Measurements from ENCODE around the gene PQBP1. TPM values are rescaled to one million over a fixed set of nuclear protein-coding genes. Genes with fewer than 3 reads are reported as not detected.

Gene PQBP1
- polyA plus RNA-seq, 2 of the 4 experiments (the other 2 are of a cell fraction): 125 to 158 TPM

DNA sequence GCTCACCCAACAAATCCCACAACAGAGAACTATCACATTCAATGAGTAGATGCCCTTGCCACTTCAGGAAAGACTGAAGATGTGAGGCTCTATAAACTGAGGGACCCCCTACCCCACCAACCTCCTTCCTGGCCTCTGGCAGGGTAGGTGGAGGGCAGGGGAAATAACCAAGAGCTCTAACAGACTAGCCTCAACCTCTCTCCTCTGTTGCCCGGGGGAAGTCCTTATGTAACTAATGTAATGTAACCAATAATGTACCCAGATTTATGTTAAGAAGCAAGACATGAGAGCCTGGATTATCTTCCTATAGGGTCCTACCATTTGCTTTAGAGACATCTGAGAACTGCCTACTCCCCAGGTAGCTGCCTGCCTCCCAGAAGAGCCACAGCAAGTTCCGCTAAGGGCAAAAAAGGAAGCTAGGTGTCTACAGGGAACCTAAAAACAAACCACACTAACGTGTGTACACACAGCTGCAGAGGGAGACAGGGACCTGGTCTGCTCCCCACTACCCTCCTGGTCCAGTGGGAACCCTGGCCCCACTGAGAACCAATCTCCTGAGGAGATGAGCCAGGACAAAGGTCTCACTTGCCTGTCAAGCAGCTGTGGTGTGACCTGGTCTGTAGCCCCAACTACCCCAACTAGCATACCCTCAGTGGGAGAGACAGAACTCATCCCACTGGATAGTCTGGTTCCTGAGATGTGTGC is 41.9 kb downstream of the PQBP1 start:
- WGBS (ENCODE audit: missing lambda C conversion rate): 82% methylated on average over 3 of the region's 3 CpGs
- H3K4me3 ChIP-seq: no peak overlapping the region
- no peak for FAIRE-seq
- H3K9me3 ChIP-seq: no peaks in the 10 kb centered on the region
- H3K4me2 ChIP-seq: no peak overlapping the region
- ChIA-PET CTCF (interaction anchor here (2.7 kb wide), 1 partner anchor 9 kb away, joined by 11 read pairs; no protein-coding TSS in a partner anchor), POLR2A (no interaction called here)
- H3K4me1 ChIP-seq: no peaks in the 10 kb centered on the region
- DNase-seq (ENCODE audit: low read depth in 1 of 2, low spot score in 1 of 2): no peak
- no peak overlapping the region for H3K27ac ChIP-seq
- no peak for TF ChIP-seq CHD2 (IDR thresholded peaks at IDR 0.05; ENCODE audit: low read length, partially characterized antibody)
- no peak for TF ChIP-seq USF2 (IDR thresholded peaks at IDR 0.05)
- TF ChIP-seq ZSCAN20 (CRISPR knock-in tag; IDR thresholded peaks at IDR 0.05): no peak
- no peak for TF ChIP-seq HOXA7 (CRISPR knock-in tag; IDR thresholded peaks at IDR 0.05)
- no peak for TF ChIP-seq EHMT2 (IDR thresholded peaks at IDR 0.05; ENCODE audit: low read depth)
- TF ChIP-seq HDAC2 (IDR thresholded peaks at IDR 0.05): no peak
- ATAC-seq: no peak

DNA sequence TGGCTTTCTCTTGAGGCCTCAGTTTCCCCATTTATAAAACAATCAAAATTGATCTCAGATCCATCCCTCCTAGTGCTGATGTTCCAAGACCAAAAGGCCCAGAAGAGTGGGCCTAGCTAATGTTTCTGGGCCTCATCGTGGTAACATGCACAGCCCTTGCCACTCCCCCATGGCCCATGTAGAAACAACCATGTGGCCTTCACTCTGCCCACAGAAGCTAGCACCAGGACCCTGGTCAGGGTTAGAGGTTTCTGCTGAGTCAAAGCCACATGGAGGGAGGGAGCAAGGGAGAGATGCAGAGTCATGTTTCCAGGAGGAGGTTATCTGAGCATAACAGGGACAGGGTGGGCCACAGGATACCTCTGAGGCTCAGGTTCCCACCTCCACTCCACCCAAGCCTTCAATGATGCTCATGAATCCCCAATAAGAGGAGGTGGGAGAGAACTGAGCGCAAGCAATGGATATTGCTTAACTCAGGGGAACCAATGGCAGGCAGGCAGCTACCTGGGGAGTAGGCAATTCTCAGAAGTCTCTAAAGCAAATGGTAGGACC is 42.8 kb downstream of the PQBP1 start:
- 91% methylated on average over 2 of the region's 2 CpGs for WGBS (ENCODE audit: missing lambda C conversion rate)

DNA sequence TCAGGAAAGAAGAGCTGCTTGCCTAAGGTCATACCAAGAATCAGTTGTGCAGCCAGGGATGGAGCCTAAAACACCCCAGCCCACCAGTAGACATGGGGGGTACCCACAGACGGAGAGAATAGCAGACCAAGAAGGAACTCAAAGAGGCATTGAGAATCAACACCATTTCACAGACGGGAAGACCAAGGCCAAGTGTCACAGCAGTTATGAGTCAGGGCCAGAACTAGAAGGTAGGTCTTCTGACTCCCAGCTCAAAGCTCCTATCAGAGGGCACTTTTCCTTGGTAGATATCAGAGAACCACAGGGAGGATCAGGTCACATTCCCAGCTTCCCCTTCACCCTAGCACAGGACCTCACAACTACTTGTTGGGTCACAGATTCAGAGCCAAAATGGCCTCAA is 45.2 kb downstream of the PQBP1 start:
- Histone ChIP-seq H3K4me3 (no peak overlapping the region), H3K4me2 (no peak overlapping the region), H3K9me3 (no peaks in the 10 kb centered on the region), H3K4me1 (no peaks in the 10 kb centered on the region), H3K27ac (no peak overlapping the region)
- no peak for FAIRE-seq
- no peak for ATAC-seq
- TF ChIP-seq FOSB (CRISPR knock-in tag; IDR thresholded peaks at IDR 0.05) (no peak), HDAC2 (IDR thresholded peaks at IDR 0.05) (no peak), CEBPB (IDR thresholded peaks at IDR 0.05) (no peak), POLR2AphosphoS2 (conservative IDR thresholded peaks at IDR 0.05; ENCODE audit: low read length) (no peak)
- TF ChIP-seq, protein P1, sequence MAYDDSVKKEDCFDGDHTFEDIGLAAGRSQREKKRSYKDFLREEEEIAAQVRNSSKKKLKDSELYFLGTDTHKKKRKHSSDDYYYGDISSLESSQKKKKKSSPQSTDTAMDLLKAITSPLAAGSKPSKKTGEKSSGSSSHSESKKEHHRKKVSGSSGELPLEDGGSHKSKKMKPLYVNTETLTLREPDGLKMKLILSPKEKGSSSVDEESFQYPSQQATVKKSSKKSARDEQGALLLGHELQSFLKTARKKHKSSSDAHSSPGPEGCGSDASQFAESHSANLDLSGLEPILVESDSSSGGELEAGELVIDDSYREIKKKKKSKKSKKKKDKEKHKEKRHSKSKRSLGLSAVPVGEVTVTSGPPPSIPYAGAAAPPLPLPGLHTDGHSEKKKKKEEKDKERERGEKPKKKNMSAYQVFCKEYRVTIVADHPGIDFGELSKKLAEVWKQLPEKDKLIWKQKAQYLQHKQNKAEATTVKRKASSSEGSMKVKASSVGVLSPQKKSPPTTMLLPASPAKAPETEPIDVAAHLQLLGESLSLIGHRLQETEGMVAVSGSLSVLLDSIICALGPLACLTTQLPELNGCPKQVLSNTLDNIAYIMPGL (CRISPR knock-in tag; IDR thresholded peaks at IDR 0.05; ENCODE audit: borderline replicate concordance): no peak
- DNase-seq (ENCODE audit: low read depth in 1 of 2, low spot score in 1 of 2): no peak
- 85% methylated on average over 2 of the region's 2 CpGs for WGBS (ENCODE audit: missing lambda C conversion rate)
- ChIA-PET CTCF (interaction anchor here (1.2 to 1.8 kb wide), 2 partner anchors 295 to 326 kb away, joined by 3 to 7 read pairs; no protein-coding TSS in a partner anchor), POLR2A (no interaction called here)

More for the DNA sequence above, 42.8 kb downstream of the PQBP1 start:
- no peaks in the 10 kb centered on the region for H3K9me3 ChIP-seq
- no peak for FAIRE-seq
- TF ChIP-seq JUNB (IDR thresholded peaks at IDR 0.05) (no peak), SREBF2 (IDR thresholded peaks at IDR 0.05) (no peak), MAX (IDR thresholded peaks at IDR 0.05) (no peak), JUN (IDR thresholded peaks at IDR 0.05) (no peak), NFE2L2 (conservative IDR thresholded peaks at IDR 0.05; ENCODE audit: low read length) (no peak), BHLHE40 (IDR thresholded peaks at IDR 0.05; ENCODE audit: low read depth, low read length) (no peak), MYC (IDR thresholded peaks at IDR 0.05; ENCODE audit: borderline replicate concordance, low read length) (no peak), RARB (CRISPR knock-in tag; IDR thresholded peaks at IDR 0.05) (no peak), NPAS2 (CRISPR knock-in tag; IDR thresholded peaks at IDR 0.05; ENCODE audit: borderline replicate concordance) (no peak), HEYL (CRISPR knock-in tag; IDR thresholded peaks at IDR 0.05) (no peak), RFX5 (IDR thresholded peaks at IDR 0.05) (no peak), CTCF (IDR thresholded peaks at IDR 0.05) (no peak), POLR2A (IDR thresholded peaks at IDR 0.05; ENCODE audit: low read length) (no peak), CEBPB (IDR thresholded peaks at IDR 0.05) (no peak), KDM1A (IDR thresholded peaks at IDR 0.05; ENCODE audit: low read depth) (no peak), HOXA7 (CRISPR knock-in tag; IDR thresholded peaks at IDR 0.05) (no peak), POLR2AphosphoS2 (conservative IDR thresholded peaks at IDR 0.05; ENCODE audit: low read length) (no peak)
- TF ChIP-seq, protein P2, sequence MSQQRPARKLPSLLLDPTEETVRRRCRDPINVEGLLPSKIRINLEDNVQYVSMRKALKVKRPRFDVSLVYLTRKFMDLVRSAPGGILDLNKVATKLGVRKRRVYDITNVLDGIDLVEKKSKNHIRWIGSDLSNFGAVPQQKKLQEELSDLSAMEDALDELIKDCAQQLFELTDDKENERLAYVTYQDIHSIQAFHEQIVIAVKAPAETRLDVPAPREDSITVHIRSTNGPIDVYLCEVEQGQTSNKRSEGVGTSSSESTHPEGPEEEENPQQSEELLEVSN (IDR thresholded peaks at IDR 0.05; ENCODE audit: borderline replicate concordance, low read depth): no peak
- no peak overlapping the region for H3K27ac ChIP-seq
- ATAC-seq: no peak
- CTCF ChIA-PET: interaction anchor here (2.7 kb wide), 1 partner anchor 8 kb away, joined by 11 read pairs; no protein-coding TSS in a partner anchor
- no peak for DNase-seq (ENCODE audit: low read depth in 1 of 2, low spot score in 1 of 2)
- no peak overlapping the region for H3K4me3 ChIP-seq
- no peak overlapping the region for H3K4me2 ChIP-seq
- H3K4me1 ChIP-seq: no peaks in the 10 kb centered on the region
- POLR2A ChIA-PET: no interaction called here
